Loucy (cell line): ENCODE measurements around the gene MAN2B2.
"Not testable (repeated sequence)": the region's sequence is repeated elsewhere in the genome, so short reads cannot be mapped to it uniquely, and the experiment has no call there.

ENCODE experiments used
- H2AFZ ChIP-seq: fragments of 200-600 bp; sonication (generic); 2 replicates; pipeline ENCODE4 v1.6.0; 2016; ENCODE audit warnings: antibody characterized with exemption, mild to moderate bottlenecking, low read length, moderate library complexity
- H3F3A ChIP-seq: fragments of 200-600 bp; 2 replicates; pipeline ENCODE4 v1.6.0; 2016; ENCODE audit warnings: antibody characterized with exemption, low read depth, mild to moderate bottlenecking
- H3K27me3 ChIP-seq: fragments of 200-600 bp; sonication (generic); 2 replicates; pipeline ENCODE4 v1.6.1; 2014; ENCODE audit warnings: low read length, mild to moderate bottlenecking; ENCODE audit not compliant: insufficient read depth, poor library complexity, severe bottlenecking
- H3K36me3 ChIP-seq: fragments of 200-600 bp; sonication (generic); 2 replicates; pipeline ENCODE4 v1.6.1; 2016; ENCODE audit warnings: low read length; ENCODE audit not compliant: insufficient read depth
- H3K4me1 ChIP-seq: fragments of 200-600 bp; sonication (generic); 2 replicates; pipeline ENCODE4 v1.5.1; 2014; ENCODE audit warnings: low read length, mild to moderate bottlenecking; ENCODE audit not compliant: insufficient read depth, poor library complexity, severe bottlenecking
- H3K4me2 ChIP-seq: fragments of 200-600 bp; sonication (generic); 2 replicates; pipeline ENCODE4 v1.6.0; 2014; ENCODE audit warnings: antibody characterized with exemption, low read length, low read depth, mild to moderate bottlenecking; ENCODE audit not compliant: poor library complexity, severe bottlenecking
- H3K4me3 ChIP-seq: fragments of 200-600 bp; sonication (generic); 2 replicates; pipeline ENCODE4 v1.5.1; 2014; ENCODE audit warnings: low read length, mild to moderate bottlenecking, mixed read lengths; ENCODE audit not compliant: poor library complexity, severe bottlenecking
- H3K79me2 ChIP-seq: fragments of 200-600 bp; sonication (generic); 2 replicates; pipeline ENCODE4 v1.6.1; 2014; ENCODE audit warnings: low read length; ENCODE audit not compliant: insufficient read depth
- H3K9ac ChIP-seq: fragments of 200-600 bp; sonication (generic); 2 replicates; pipeline ENCODE4 v1.6.0; 2014; ENCODE audit warnings: mild to moderate bottlenecking, low read depth, low read length, moderate library complexity; ENCODE audit not compliant: poor library complexity, severe bottlenecking
- H3K9me2 ChIP-seq: fragments of 200-600 bp; sonication (generic); replicated peaks from 2 replicates; pipeline ENCODE4 v1.6.1; 2016; ENCODE audit warnings: low read depth, low read length, mixed read lengths
- H3K9me3 ChIP-seq: fragments of 200-600 bp; sonication (generic); 2 replicates; pipeline ENCODE4 v1.6.1; 2014; ENCODE audit warnings: mild to moderate bottlenecking, antibody characterized with exemption, low read length, low read depth; ENCODE audit not compliant: insufficient read depth
- H4K20me1 ChIP-seq: fragments of 200-600 bp; sonication (generic); 2 replicates; pipeline ENCODE4 v1.6.0; 2014; ENCODE audit warnings: antibody characterized with exemption, low read length, mild to moderate bottlenecking; ENCODE audit not compliant: insufficient read depth, poor library complexity, severe bottlenecking
- CTCF ChIP-seq: fragments of 200-600 bp; sonication (generic); conservative IDR thresholded peaks from 2 replicates; pipeline ENCODE4 v1.5.1; 2014; ENCODE audit warnings: mild to moderate bottlenecking, antibody characterized with exemption, low read length
- EZH2phosphoT487 ChIP-seq: fragments of 200-600 bp; IDR thresholded peaks from 2 replicates; pipeline ENCODE4 v1.6.1; 2018; ENCODE audit warnings: antibody characterized with exemption, mild to moderate bottlenecking, moderate library complexity, borderline replicate concordance

The MAN2B2 gene

GRCh38 chr4:6627832-6628231 lies 52.8 kb downstream of the MAN2B2 start:
- no peaks in the 10 kb centered on the region for H3K36me3 ChIP-seq
- no peaks in the 10 kb centered on the region for H4K20me1 ChIP-seq
- H3F3A ChIP-seq = no peaks in the 10 kb centered on the region
- H3K9me3 ChIP-seq = no peaks in the 10 kb centered on the region
- no peaks in the 10 kb centered on the region for H3K27me3 ChIP-seq
- H3K4me3 ChIP-seq = no peak overlapping the region
- no peak overlapping the region for H2AFZ ChIP-seq
- TF ChIP-seq CTCF (no peak), EZH2phosphoT487 (no peak)
- H3K4me1 ChIP-seq = peaks cover 8% of the 10 kb centered on the region
- no peaks in the 10 kb centered on the region for H3K79me2 ChIP-seq
- H3K9ac ChIP-seq = no peak overlapping the region
- no peaks in the 10 kb centered on the region for H3K9me2 ChIP-seq
- H3K4me2 ChIP-seq = no peak overlapping the region

- H4K20me1 ChIP-seq, H3K36me3 ChIP-seq, H3K27me3 ChIP-seq, H3K9ac ChIP-seq, H3K4me2 ChIP-seq, H3K9me3 ChIP-seq, H3K4me1 ChIP-seq, H3K9me2 ChIP-seq, H3F3A ChIP-seq, H3K4me3 ChIP-seq, H2AFZ ChIP-seq, H3K79me2 ChIP-seq: not testable (repeated sequence)
Observed at GRCh38 chr4:6628484-6628883, 53.5 kb downstream of the MAN2B2 start.

- no peak overlapping the region for H3K4me3 ChIP-seq
- no peaks in the 10 kb centered on the region for H3K36me3 ChIP-seq
- no peaks in the 10 kb centered on the region for H3K9me2 ChIP-seq
- no peaks in the 10 kb centered on the region for H3F3A ChIP-seq
- no peaks in the 10 kb centered on the region for H3K79me2 ChIP-seq
- H2AFZ ChIP-seq = no peak overlapping the region
- peaks cover 8% of the 10 kb centered on the region for H3K4me1 ChIP-seq
- H3K4me2 ChIP-seq = no peak overlapping the region
- no peak for TF ChIP-seq EZH2phosphoT487
- no peak for TF ChIP-seq CTCF
- H3K9ac ChIP-seq = no peak overlapping the region
- no peaks in the 10 kb centered on the region for H3K9me3 ChIP-seq
- no peaks in the 10 kb centered on the region for H3K27me3 ChIP-seq
- no peaks in the 10 kb centered on the region for H4K20me1 ChIP-seq
Observed at GRCh38 chr4:6632125-6632524, 57.1 kb downstream of the MAN2B2 start.

- Histone ChIP-seq H3K4me2 (no peak overlapping the region), H3K9ac (no peak overlapping the region), H4K20me1 (no peaks in the 10 kb centered on the region), H3K79me2 (no peaks in the 10 kb centered on the region), H3K4me1 (peaks cover 8% of the 10 kb centered on the region), H3K36me3 (no peaks in the 10 kb centered on the region), H3K9me2 (no peaks in the 10 kb centered on the region), H2AFZ (no peak overlapping the region), H3K4me3 (no peak overlapping the region), H3K9me3 (no peaks in the 10 kb centered on the region), H3K27me3 (no peaks in the 10 kb centered on the region), H3F3A (no peaks in the 10 kb centered on the region)
- TF ChIP-seq CTCF = no peak
- no peak for TF ChIP-seq EZH2phosphoT487
Observed at GRCh38 chr4:6633091-6633906, 58.3 kb downstream of the MAN2B2 start.
